Cardiac muscle cell (in vitro differentiated cells and primary cell): ENCODE results near the gene PPDPF. TPM values are rescaled to one million over a fixed set of nuclear protein-coding genes. Genes with fewer than 3 reads are reported as not detected.

Experiments
- DNase-seq, 2 donors: peaks; one replicate each; pipeline versions ENCODE4 v3.0.0 to v3.0.0-alpha.2; 2010 to 2017; ENCODE audit warnings: low read depth in 1 of 2, low spot score in 1 of 2
- H3K27ac ChIP-seq: fragments of 200-600 bp; sonication (generic); 2 replicates; pipeline ENCODE4 v1.5.1; 2016
- H3K27me3 ChIP-seq: fragments of 200-600 bp; sonication (generic); 2 replicates; pipeline ENCODE4 v1.6.0; 2016; ENCODE audit warnings: control low read depth
- H3K36me3 ChIP-seq: fragments of 200-600 bp; sonication (generic); 2 replicates; pipeline ENCODE4 v1.5.1; 2016; ENCODE audit warnings: control low read depth
- H3K4me1 ChIP-seq: fragments of 200-600 bp; sonication (generic); 2 replicates; pipeline ENCODE4 v1.8.1; 2017; ENCODE audit warnings: low read depth, mild to moderate bottlenecking, mixed run types
- H3K4me3 ChIP-seq: fragments of 200-600 bp; sonication (generic); 2 replicates; pipeline ENCODE4 v1.5.1; 2016; ENCODE audit warnings: mild to moderate bottlenecking
- H3K9me3 ChIP-seq: fragments of 200-600 bp; sonication (generic); 2 replicates; pipeline ENCODE4 v1.5.1; 2017; ENCODE audit warnings: low read depth, mild to moderate bottlenecking, control low read depth
- CTCF ChIP-seq: IDR thresholded peaks from 2 replicates; pipeline ENCODE4 v1.5.1; 2012; ENCODE audit warnings: low read depth, mild to moderate bottlenecking, low read length
- polyA plus RNA-seq: library from polyadenylated mRNA; unstranded; fragments of >200 nt; fragmentation: Nextera tagmentation; extraction: Ambion mirVana; gene quantifications from 2 replicates; pipeline ENCODE4 v1.2.1, GENCODE V29; 2016
- total RNA-seq: library from RNA; depleted of rRNA; stranded (reverse); fragments of >200 nt; gene quantifications from 2 replicates; pipeline ENCODE4 v1.2.3, GENCODE V29; 2016

The PPDPF gene
- total and polyA plus RNA-seq, 2 experiments from 2014 or later, result 265 to 368 TPM

DNA sequence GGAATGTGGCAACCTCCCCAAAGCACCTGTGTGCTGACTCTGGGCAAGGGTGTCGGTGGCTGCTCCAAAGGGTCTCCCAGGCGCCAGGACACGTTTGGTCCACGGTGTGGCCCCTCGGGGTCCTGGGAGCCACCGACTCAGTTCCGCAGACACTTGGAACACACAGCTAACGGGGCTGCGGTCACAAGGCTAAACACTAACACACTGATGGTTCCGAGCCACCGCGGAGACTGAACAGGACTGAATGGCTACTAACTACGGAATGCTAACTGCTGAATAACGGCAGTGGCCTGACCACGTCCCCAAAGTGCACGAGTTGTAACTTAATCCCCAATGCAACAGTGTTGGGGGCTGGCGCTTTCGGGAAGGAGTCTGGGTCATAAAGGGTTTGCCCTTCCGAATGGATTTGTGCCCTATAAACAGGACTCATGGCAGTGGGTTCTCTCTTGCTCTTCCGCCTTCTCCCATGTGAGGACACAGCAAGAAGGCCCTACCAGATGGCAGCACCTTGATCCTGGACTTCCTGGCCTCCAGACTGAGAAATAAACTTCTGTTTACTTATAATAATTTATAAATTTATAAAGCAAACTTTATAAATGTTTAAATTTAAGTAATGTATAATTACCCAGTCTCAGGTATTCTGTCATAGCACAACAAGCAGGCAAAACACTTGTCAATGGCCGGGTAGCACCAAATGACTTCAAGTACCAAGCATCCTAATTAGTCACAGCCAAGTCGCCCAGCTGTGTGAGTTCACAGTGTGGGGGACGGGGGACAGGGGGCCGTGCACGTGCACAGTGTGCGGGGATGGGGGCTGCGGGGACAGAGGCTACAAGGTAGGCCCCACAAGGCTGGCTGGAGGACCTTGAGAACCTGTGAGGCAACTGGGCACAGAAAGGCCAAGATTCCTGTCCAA, 19.4 kb upstream of the PPDPF start:
- H3K27me3 ChIP-seq, result no peaks in the 10 kb centered on the region
- H3K4me3 ChIP-seq, result no peak overlapping the region
- peak overlapping the region; percentile 62 for H3K27ac ChIP-seq
- DNase-seq, result no peak
- TF ChIP-seq CTCF, result no peak
- peaks cover 51% of the 10 kb centered on the region for H3K4me1 ChIP-seq
- H3K36me3 ChIP-seq, result no peaks in the 10 kb centered on the region
- H3K9me3 ChIP-seq, result no peaks in the 10 kb centered on the region

- Histone ChIP-seq H3K4me1 (peaks cover 43% of the 10 kb centered on the region), H3K27ac (peak overlapping the region; percentile 62), H3K4me3 (no peak overlapping the region), H3K36me3 (no peaks in the 10 kb centered on the region), H3K9me3 (no peaks in the 10 kb centered on the region), H3K27me3 (no peaks in the 10 kb centered on the region)
- DNase-seq, result peak in 1 of 2 donors; percentile 94
- TF ChIP-seq CTCF, result no peak
Measured at GRCh38 chr20:63501818-63502670, 18.5 kb upstream of the PPDPF start.

DNA sequence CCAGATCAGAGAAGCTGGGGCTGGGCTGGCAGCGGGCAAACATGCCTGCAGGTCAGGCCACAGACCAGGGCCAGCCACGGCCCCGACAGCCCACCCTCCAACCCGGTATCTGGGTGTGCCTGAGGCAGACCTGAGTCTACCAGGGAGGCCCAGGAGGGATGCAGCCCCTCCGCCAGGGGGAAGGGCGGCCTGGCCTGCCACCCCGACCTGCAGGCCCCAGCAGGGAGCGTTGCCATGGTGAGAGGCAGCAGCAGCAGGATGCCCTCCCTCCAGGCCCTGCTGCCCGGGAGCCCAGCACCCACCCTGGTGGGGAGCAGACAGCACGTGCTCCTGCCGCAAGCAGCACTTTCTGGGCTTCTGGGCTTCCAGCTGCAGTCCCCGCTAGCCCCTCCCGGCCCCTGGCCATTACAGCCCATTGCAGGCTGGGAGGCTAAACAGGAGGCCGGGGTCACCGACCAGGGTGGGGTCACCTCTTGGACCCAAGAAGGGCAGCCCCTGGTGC, 17.8 kb upstream of the PPDPF start:
- H3K9me3 ChIP-seq, result no peaks in the 10 kb centered on the region
- H3K27me3 ChIP-seq, result no peaks in the 10 kb centered on the region
- H3K4me1 ChIP-seq, result peaks cover 36% of the 10 kb centered on the region
- no peak for DNase-seq
- H3K4me3 ChIP-seq, result no peak overlapping the region
- no peak for TF ChIP-seq CTCF
- no peaks in the 10 kb centered on the region for H3K36me3 ChIP-seq
- peak overlapping the region; percentile 62 for H3K27ac ChIP-seq

DNA sequence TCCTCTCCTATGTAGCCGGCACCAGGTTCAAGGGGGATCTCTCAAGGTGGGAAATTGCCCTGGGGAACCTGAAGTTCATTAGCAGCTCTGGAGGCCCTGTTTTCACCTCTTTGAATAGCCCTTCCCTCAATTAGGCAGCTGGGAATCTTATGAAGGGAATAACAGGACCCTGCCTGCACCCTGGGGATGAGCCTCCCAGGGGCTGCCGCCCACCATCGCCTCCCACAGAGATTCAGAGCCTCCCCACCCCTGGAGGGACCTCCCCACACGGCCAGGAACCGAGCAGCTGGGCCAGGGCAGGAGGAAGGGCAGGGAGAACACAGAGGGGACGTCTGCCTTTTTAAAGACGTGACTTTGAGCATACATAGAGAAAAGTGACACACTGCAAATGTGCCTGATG, 17.0 kb upstream of the PPDPF start:
- no peak overlapping the region for H3K27ac ChIP-seq
- no peak overlapping the region for H3K4me3 ChIP-seq
- H3K9me3 ChIP-seq, result no peaks in the 10 kb centered on the region
- H3K27me3 ChIP-seq, result no peaks in the 10 kb centered on the region
- H3K36me3 ChIP-seq, result no peaks in the 10 kb centered on the region
- H3K4me1 ChIP-seq, result peaks cover 34% of the 10 kb centered on the region
- no peak for TF ChIP-seq CTCF
- no peak for DNase-seq

GRCh38 chr20:63504642-63505041, 15.9 kb upstream of the PPDPF start:
- Histone ChIP-seq H3K4me3 (no peak overlapping the region), H3K4me1 (peaks cover 31% of the 10 kb centered on the region), H3K27me3 (no peaks in the 10 kb centered on the region), H3K27ac (no peak overlapping the region), H3K36me3 (no peaks in the 10 kb centered on the region), H3K9me3 (no peaks in the 10 kb centered on the region)
- no peak for DNase-seq
- TF ChIP-seq CTCF, result no peak
